T1000 (cell line): ENCODE data around the gene FGF2.
"Not testable (repeated sequence)": the region's sequence is repeated elsewhere in the genome, so short reads cannot be mapped to it uniquely, and the experiment has no call there.

Source experiments
- DNase-seq: peaks from one replicate; lab custom pipeline; 2025; ENCODE audit warnings: mixed read lengths; lab: John Stamatoyannopoulos, UW

Gene FGF2

GRCh38 chr4:122847931-122848330 lies 21.3 kb downstream of the FGF2 start:
- DNase-seq: no peak

GRCh38 chr4:122849789-122850188 lies 23.2 kb downstream of the FGF2 start:
- DNase-seq: not testable (repeated sequence)

- no peak for DNase-seq
These were observed 24.9 kb downstream of the FGF2 start for GRCh38 chr4:122851568-122851967.

- DNase-seq: no peak
These were observed 28.1 kb downstream of the FGF2 start for GRCh38 chr4:122854447-122855352.

- DNase-seq: no peak
These were observed 28.8 kb downstream of the FGF2 start for GRCh38 chr4:122855353-122855890.

GRCh38 chr4:122857160-122857559 lies 30.5 kb downstream of the FGF2 start:
- DNase-seq: no peak

- DNase-seq: no peak
These were observed 32.1 kb downstream of the FGF2 start for GRCh38 chr4:122858705-122859104.

- no peak for DNase-seq
These were observed 34.7 kb downstream of the FGF2 start for GRCh38 chr4:122861172-122861943.

- no peak for DNase-seq
These were observed 37.0 kb downstream of the FGF2 start for GRCh38 chr4:122863639-122864038.

GRCh38 chr4:122865425-122865824 lies 38.8 kb downstream of the FGF2 start:
- no peak for DNase-seq

- not testable (repeated sequence) for DNase-seq
These were observed 41.6 kb downstream of the FGF2 start for GRCh38 chr4:122868235-122868634.

- no peak for DNase-seq
These were observed 46.5 kb downstream of the FGF2 start for GRCh38 chr4:122873146-122873545.

GRCh38 chr4:122873821-122874593 lies 47.4 kb downstream of the FGF2 start:
- no peak for DNase-seq

- DNase-seq: no peak
These were observed 49.3 kb downstream of the FGF2 start for GRCh38 chr4:122875949-122876348.

GRCh38 chr4:122876456-122876855 lies 49.8 kb downstream of the FGF2 start:
- DNase-seq: no peak

GRCh38 chr4:122879001-122879400 lies 52.4 kb downstream of the FGF2 start:
- no peak for DNase-seq

GRCh38 chr4:122882857-122883735 lies 56.5 kb downstream of the FGF2 start:
- no peak for DNase-seq

GRCh38 chr4:122884499-122884898 lies 57.9 kb downstream of the FGF2 start:
- no peak for DNase-seq

- DNase-seq: no peak
These were observed 63.1 kb downstream of the FGF2 start for GRCh38 chr4:122889726-122890125.

GRCh38 chr4:122890147-122890795 lies 63.6 kb downstream of the FGF2 start:
- no peak for DNase-seq
